ENCODE results near the gene CCDC18. TPM values are rescaled to one million over a fixed set of nuclear protein-coding genes. Genes with fewer than 3 reads are reported as not detected.
A peak's percentile ranks its signal among the peaks of the same experiment; 100 is the strongest.
"Not testable (repeated sequence)": the region's sequence is repeated elsewhere in the genome, so short reads cannot be mapped to it uniquely, and the experiment has no call there.

Gene CCDC18
- total RNA-seq (2014; rRNA removed; shearing (Covaris generic)) = 12.0 and 12.3 TPM in 2 replicates
- polyA plus RNA-seq (2015; cell fraction: cytosol; rRNA removed) = 7.1 and 10.0 TPM in 2 replicates
- 39.8 and 41.0 TPM in 2 replicates for polyA plus RNA-seq (2015; cell fraction: nucleus; rRNA removed)

GRCh38 chr1:93180723-93181613 lies at the start of gene CCDC18:
CCDC18 (plus strand) TSS chr1:93180724; CDS start chr1:93183362, 2,638 bp downstream.
- peak; percentile 73 for DNase-seq (ENCODE audit: low read depth)

GRCh38 chr1:93132638-93133037 lies 47.9 kb upstream of the CCDC18 start:
- DNase-seq (ENCODE audit: low read depth) = no peak

GRCh38 chr1:93136445-93136844 lies 44.1 kb upstream of the CCDC18 start:
- no peak for DNase-seq (ENCODE audit: low read depth)

GRCh38 chr1:93137604-93138292 lies 42.8 kb upstream of the CCDC18 start:
- no peak for DNase-seq (ENCODE audit: low read depth)

GRCh38 chr1:93140106-93140505 lies 40.4 kb upstream of the CCDC18 start:
- no peak for DNase-seq (ENCODE audit: low read depth)

GRCh38 chr1:93142161-93142560 lies 38.4 kb upstream of the CCDC18 start:
- no peak for DNase-seq (ENCODE audit: low read depth)

- DNase-seq (ENCODE audit: low read depth) = no peak
Observed at GRCh38 chr1:93143136-93143535, 37.4 kb upstream of the CCDC18 start.

- DNase-seq (ENCODE audit: low read depth) = no peak
Observed at GRCh38 chr1:93143769-93144168, 36.8 kb upstream of the CCDC18 start.

- DNase-seq (ENCODE audit: low read depth) = no peak
Observed at GRCh38 chr1:93148001-93148400, 32.5 kb upstream of the CCDC18 start.

- no peak for DNase-seq (ENCODE audit: low read depth)
Observed at GRCh38 chr1:93150729-93151128, 29.8 kb upstream of the CCDC18 start.

- DNase-seq (ENCODE audit: low read depth) = no peak
Observed at GRCh38 chr1:93151474-93151873, 29.1 kb upstream of the CCDC18 start.

GRCh38 chr1:93152835-93153234 lies 27.7 kb upstream of the CCDC18 start:
- DNase-seq (ENCODE audit: low read depth) = no peak

GRCh38 chr1:93154898-93155297 lies 25.6 kb upstream of the CCDC18 start:
- no peak for DNase-seq (ENCODE audit: low read depth)

- DNase-seq (ENCODE audit: low read depth) = peak; percentile 80
Observed at GRCh38 chr1:93155335-93155734, 25.2 kb upstream of the CCDC18 start.

GRCh38 chr1:93159337-93159736 lies 21.2 kb upstream of the CCDC18 start:
- DNase-seq (ENCODE audit: low read depth) = no peak

- not testable (repeated sequence) for DNase-seq (ENCODE audit: low read depth)
Observed at GRCh38 chr1:93163314-93163713, 17.2 kb upstream of the CCDC18 start.

GRCh38 chr1:93164816-93165215 lies 15.7 kb upstream of the CCDC18 start:
- no peak for DNase-seq (ENCODE audit: low read depth)

GRCh38 chr1:93165895-93166294 lies 14.6 kb upstream of the CCDC18 start:
- not testable (repeated sequence) for DNase-seq (ENCODE audit: low read depth)

- no peak for DNase-seq (ENCODE audit: low read depth)
Observed at GRCh38 chr1:93167006-93167405, 13.5 kb upstream of the CCDC18 start.

GRCh38 chr1:93170141-93170678 lies 10.3 kb upstream of the CCDC18 start:
- not testable (repeated sequence) for DNase-seq (ENCODE audit: low read depth)

GRCh38 chr1:93171549-93172034 lies 8.9 kb upstream of the CCDC18 start:
- no peak for DNase-seq (ENCODE audit: low read depth)

- no peak for DNase-seq (ENCODE audit: low read depth)
Observed at GRCh38 chr1:93172778-93173177, 7.7 kb upstream of the CCDC18 start.

Measured in HT1080 (cell line).